ENCODE measurements around the gene SP110. TPM values are rescaled to one million over a fixed set of nuclear protein-coding genes. Genes with fewer than 3 reads are reported as not detected.
A peak's percentile ranks its signal among the peaks of the same experiment; 100 is the strongest.

The SP110 gene
- total RNA-seq, 2 donors from 2014 or later = 0.49 to 1.2 TPM

DNA sequence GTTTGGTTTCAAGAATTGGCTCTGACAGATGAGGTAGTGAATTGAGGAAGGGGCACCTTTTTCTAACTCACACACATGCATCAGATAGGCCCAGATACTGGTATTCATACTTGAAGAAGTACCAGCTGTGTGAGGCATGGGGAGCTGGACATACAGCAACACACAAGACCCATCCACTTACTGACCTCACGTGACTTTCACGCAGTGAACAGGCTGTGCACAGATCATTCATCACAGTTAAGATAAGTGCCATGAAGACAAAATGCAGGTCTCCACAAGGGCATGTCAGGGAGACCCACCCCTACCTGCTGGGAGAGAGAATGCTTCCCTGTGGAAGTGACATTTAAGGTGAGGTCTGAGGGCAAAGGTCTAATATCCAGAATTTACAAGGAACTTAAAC, 38.6 kb downstream of the SP110 start:
- Mint-ChIP-seq H3K4me1 (peaks cover 10% of the 10 kb centered on the region), H3K36me3 (ENCODE audit: low read depth) (no peaks in the 10 kb centered on the region), H3K4me3 (no peak overlapping the region), H3K9me3 (peaks cover 6% of the 10 kb centered on the region), H3K27me3 (ENCODE audit: insufficient read depth) (peaks cover 2% of the 10 kb centered on the region), H3K27ac (no peak overlapping the region)
- no peak overlapping the region for H3K4me3 ChIP-seq (ENCODE audit: low read length)
- H3K27me3 ChIP-seq (ENCODE audit: control insufficient read depth, insufficient read depth, low read length, poor library complexity, severe bottlenecking) = no peaks in the 10 kb centered on the region
- no peak overlapping the region for H3K27ac ChIP-seq (ENCODE audit: low read depth, low read length)
- H3K9ac ChIP-seq (ENCODE audit: extremely low read depth, low read length, poor library complexity, severe bottlenecking) = no peak overlapping the region
- H3K4me1 ChIP-seq (ENCODE audit: control insufficient read depth, insufficient read depth, low read length) = no peaks in the 10 kb centered on the region
- no peak for DNase-seq
- TF ChIP-seq, protein P1, sequence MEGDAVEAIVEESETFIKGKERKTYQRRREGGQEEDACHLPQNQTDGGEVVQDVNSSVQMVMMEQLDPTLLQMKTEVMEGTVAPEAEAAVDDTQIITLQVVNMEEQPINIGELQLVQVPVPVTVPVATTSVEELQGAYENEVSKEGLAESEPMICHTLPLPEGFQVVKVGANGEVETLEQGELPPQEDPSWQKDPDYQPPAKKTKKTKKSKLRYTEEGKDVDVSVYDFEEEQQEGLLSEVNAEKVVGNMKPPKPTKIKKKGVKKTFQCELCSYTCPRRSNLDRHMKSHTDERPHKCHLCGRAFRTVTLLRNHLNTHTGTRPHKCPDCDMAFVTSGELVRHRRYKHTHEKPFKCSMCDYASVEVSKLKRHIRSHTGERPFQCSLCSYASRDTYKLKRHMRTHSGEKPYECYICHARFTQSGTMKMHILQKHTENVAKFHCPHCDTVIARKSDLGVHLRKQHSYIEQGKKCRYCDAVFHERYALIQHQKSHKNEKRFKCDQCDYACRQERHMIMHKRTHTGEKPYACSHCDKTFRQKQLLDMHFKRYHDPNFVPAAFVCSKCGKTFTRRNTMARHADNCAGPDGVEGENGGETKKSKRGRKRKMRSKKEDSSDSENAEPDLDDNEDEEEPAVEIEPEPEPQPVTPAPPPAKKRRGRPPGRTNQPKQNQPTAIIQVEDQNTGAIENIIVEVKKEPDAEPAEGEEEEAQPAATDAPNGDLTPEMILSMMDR (conservative IDR thresholded peaks at IDR 0.05) = no peak
- no peaks in the 10 kb centered on the region for H3K9me3 ChIP-seq (ENCODE audit: control insufficient read depth, low read length)
- 94 to 100% methylated on average over 2 of the region's 2 CpGs for WGBS, 2 experiments (ENCODE audit: insufficient coverage in 1 of 2, insufficient read length in 1 of 2)
- no peaks in the 10 kb centered on the region for H3K36me3 ChIP-seq (ENCODE audit: control insufficient read depth, insufficient read depth, low read length)

DNA sequence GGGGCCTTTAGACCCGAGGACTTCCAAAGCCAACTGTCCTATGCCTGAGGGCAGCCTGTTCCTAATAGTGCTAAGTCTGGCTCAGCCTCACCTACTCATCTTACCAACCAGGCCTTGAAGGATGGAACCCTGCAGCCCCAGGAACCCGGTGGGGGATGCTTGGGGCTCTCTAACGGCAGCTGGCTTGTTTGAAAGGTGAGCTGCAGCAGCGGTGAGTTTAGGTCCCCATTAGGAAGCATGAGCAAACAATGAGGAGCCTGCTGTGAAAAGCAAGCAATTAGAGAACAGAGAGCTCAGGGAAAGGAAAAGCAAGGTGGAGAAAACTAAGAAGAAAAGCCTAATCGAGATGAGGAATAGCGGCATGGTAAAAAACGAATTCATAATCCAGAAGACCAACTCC, 39.9 kb downstream of the SP110 start:
- H3K27me3 Mint-ChIP-seq (ENCODE audit: insufficient read depth) = peaks cover 2% of the 10 kb centered on the region
- H3K36me3 ChIP-seq (ENCODE audit: control insufficient read depth, insufficient read depth, low read length) = no peaks in the 10 kb centered on the region
- H3K27ac ChIP-seq (ENCODE audit: low read depth, low read length) = peak overlapping the region; percentile 80
- H3K4me1 ChIP-seq (ENCODE audit: control insufficient read depth, insufficient read depth, low read length) = no peaks in the 10 kb centered on the region
- no peaks in the 10 kb centered on the region for H3K9me3 ChIP-seq (ENCODE audit: control insufficient read depth, low read length)
- no peak overlapping the region for H3K4me3 ChIP-seq (ENCODE audit: low read length)
- no peak overlapping the region for H3K27ac Mint-ChIP-seq
- TF ChIP-seq, protein P1 (conservative IDR thresholded peaks at IDR 0.05) = no peak
- no peak overlapping the region for H3K4me3 Mint-ChIP-seq
- no peaks in the 10 kb centered on the region for H3K27me3 ChIP-seq (ENCODE audit: control insufficient read depth, insufficient read depth, low read length, poor library complexity, severe bottlenecking)
- no peaks in the 10 kb centered on the region for H3K36me3 Mint-ChIP-seq (ENCODE audit: low read depth)
- H3K9ac ChIP-seq (ENCODE audit: extremely low read depth, low read length, poor library complexity, severe bottlenecking) = no peak overlapping the region
- DNase-seq = no peak
- WGBS, 2 experiments (ENCODE audit: insufficient coverage in 1 of 2, insufficient read length in 1 of 2) = 65 to 79% methylated on average over 4 to 7 of the region's 7 CpGs
- H3K9me3 Mint-ChIP-seq = peaks cover 6% of the 10 kb centered on the region
- peaks cover 10% of the 10 kb centered on the region for H3K4me1 Mint-ChIP-seq

DNA sequence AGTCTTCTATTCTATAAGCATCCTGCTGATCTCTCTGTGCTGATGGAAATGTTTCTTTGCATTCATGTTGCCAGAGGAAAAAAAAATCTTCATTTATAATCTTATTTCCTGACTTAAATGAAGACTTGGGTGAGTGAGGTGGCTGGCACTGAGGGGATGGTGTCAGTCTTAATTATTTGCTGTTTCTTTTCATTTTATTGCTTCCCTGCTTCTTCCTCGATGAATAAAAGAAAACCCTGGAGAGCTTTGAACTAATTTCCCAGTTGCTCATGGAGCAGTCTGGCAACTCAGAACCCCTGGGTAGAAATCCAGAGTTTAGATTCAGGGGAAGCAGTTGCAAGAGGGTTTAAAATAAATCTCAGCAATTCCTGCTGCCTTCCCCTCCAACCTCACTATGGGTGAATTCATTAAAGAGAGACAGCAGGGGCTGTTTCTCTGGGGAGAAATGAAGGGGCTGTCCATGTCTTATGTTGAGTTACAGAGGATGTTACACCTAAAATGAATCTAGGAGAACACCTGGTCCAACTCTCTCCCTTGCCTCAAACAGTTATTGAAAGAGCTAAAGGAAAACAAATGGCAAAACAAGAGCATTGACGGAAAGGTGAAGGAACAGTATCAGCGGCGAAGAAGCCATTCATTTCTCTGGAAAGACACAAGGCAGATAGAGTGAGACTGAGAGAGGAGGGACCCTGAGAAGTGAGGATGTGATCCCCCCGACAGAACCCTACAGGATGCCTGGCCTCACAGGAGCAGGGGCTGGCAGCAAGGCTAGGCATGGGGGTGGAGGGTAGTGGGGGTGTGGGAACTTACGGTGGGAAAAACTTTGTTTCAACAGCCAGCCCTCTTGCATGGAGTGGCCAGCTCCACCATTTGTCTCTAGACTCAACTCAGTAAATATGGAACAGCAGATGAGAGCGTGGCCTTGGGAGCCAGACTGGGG, 41.0 kb downstream of the SP110 start:
- no peaks in the 10 kb centered on the region for H3K27me3 ChIP-seq (ENCODE audit: control insufficient read depth, insufficient read depth, low read length, poor library complexity, severe bottlenecking)
- H3K9me3 Mint-ChIP-seq = peaks cover 6% of the 10 kb centered on the region
- no peaks in the 10 kb centered on the region for H3K9me3 ChIP-seq (ENCODE audit: control insufficient read depth, low read length)
- DNase-seq = no peak
- H3K27ac ChIP-seq (ENCODE audit: low read depth, low read length) = peak overlapping the region; percentile 80
- H3K4me3 ChIP-seq (ENCODE audit: low read length) = no peak overlapping the region
- H3K27ac Mint-ChIP-seq = no peak overlapping the region
- H3K4me3 Mint-ChIP-seq = no peak overlapping the region
- no peaks in the 10 kb centered on the region for H3K36me3 ChIP-seq (ENCODE audit: control insufficient read depth, insufficient read depth, low read length)
- no peaks in the 10 kb centered on the region for H3K4me1 ChIP-seq (ENCODE audit: control insufficient read depth, insufficient read depth, low read length)
- TF ChIP-seq, protein P1 (conservative IDR thresholded peaks at IDR 0.05) = no peak
- H3K9ac ChIP-seq (ENCODE audit: extremely low read depth, low read length, poor library complexity, severe bottlenecking) = no peak overlapping the region
- H3K4me1 Mint-ChIP-seq = peaks cover 13% of the 10 kb centered on the region
- peaks cover 2% of the 10 kb centered on the region for H3K27me3 Mint-ChIP-seq (ENCODE audit: insufficient read depth)
- no peaks in the 10 kb centered on the region for H3K36me3 Mint-ChIP-seq (ENCODE audit: low read depth)
- 83 to 92% methylated on average over 3 to 7 of the region's 7 CpGs for WGBS, 2 experiments (ENCODE audit: insufficient coverage in 1 of 2, insufficient read length in 1 of 2)
